ENCODE data around the gene ARHGAP44. TPM values are rescaled to one million over a fixed set of nuclear protein-coding genes. Genes with fewer than 3 reads are reported as not detected.

Gene ARHGAP44
- total and polyA plus RNA-seq, 2 donors (not counting 1 experiment from before 2014, with no cell fraction given) = 0.78 to 11.6 TPM

DNA sequence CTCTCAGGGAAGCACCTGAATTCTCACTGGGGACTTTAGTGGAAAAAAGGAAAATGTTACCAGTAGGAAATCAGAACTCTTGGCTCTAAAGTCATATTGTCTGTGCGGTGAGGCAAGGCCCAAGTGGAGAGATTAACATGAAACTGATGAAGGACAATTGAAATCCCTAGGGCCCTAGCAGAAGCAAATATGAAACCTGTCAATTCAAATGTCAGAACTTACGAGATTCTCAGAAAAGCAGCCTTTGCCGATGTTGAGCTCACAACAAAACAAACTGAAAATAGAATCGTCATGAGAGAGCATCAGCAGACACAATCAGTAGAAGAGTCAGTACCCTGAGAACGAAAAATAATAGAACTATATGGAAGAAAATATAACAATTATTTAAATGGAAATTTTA is 119.7 kb downstream of the ARHGAP44 start:
- Histone ChIP-seq H3K4me1 (ENCODE audit: control insufficient read depth in 2 of 2, insufficient read depth in 2 of 2, low read length in 2 of 2) (no peaks in the 10 kb centered on the region), H3K9me3 (ENCODE audit: control extremely low read depth in 1 of 3, control insufficient read depth in 2 of 3, insufficient read depth in 1 of 3, low read length in 2 of 3) (peaks cover 0 to 5% (median 5%) of the 10 kb centered on the region in 3 donors), H3K36me3 (replicated peaks in 1 of 2; ENCODE audit: control extremely low read depth in 1 of 2, control insufficient read depth in 1 of 2, extremely low read depth in 1 of 2, insufficient read depth in 2 of 2, low read length in 1 of 2) (no peaks in the 10 kb centered on the region), H2AFZ (ENCODE audit: insufficient read depth, low read depth, low read length, poor library complexity, severe bottlenecking) (no peak overlapping the region), H3K9ac (ENCODE audit: low read length) (no peak overlapping the region), H3K27me3 (replicated peaks in 1 of 4; ENCODE audit: control extremely low read depth in 1 of 4, control insufficient read depth in 3 of 4, insufficient read depth in 4 of 4, low read length in 3 of 4) (no peaks in the 10 kb centered on the region), H4K20me1 (ENCODE audit: control insufficient read depth, insufficient read depth, low read length, poor library complexity, severe bottlenecking) (no peaks in the 10 kb centered on the region), H3K4me2 (replicated peaks; ENCODE audit: low read depth, low read length, poor library complexity, severe bottlenecking) (no peak overlapping the region), H3K27ac (ENCODE audit: low read length in 2 of 2) (no peak overlapping the region), H3K79me2 (ENCODE audit: control insufficient read depth, insufficient read depth, low read length) (no peaks in the 10 kb centered on the region), H3K4me3 (ENCODE audit: control extremely low read depth in 1 of 5, extremely low read depth in 1 of 5, insufficient read depth in 1 of 5, low read depth in 2 of 5, low read length in 4 of 5) (no peak overlapping the region)
- peaks cover 8% of the 10 kb centered on the region for H3K9me3 Mint-ChIP-seq (ENCODE audit: insufficient read depth)
- H3K4me3 Mint-ChIP-seq = no peak overlapping the region
- H3K4me1 Mint-ChIP-seq = no peaks in the 10 kb centered on the region
- whole genome bisulfite sequencing (ENCODE audit: insufficient coverage) = 100% methylated on average over 2 of the region's 5 CpGs
- no peak for TF ChIP-seq EZH2 (IDR thresholded peaks at IDR 0.05; ENCODE audit: borderline replicate concordance, insufficient read depth, low read depth, low read length, poor library complexity, severe bottlenecking)
- TF ChIP-seq, protein P1, sequence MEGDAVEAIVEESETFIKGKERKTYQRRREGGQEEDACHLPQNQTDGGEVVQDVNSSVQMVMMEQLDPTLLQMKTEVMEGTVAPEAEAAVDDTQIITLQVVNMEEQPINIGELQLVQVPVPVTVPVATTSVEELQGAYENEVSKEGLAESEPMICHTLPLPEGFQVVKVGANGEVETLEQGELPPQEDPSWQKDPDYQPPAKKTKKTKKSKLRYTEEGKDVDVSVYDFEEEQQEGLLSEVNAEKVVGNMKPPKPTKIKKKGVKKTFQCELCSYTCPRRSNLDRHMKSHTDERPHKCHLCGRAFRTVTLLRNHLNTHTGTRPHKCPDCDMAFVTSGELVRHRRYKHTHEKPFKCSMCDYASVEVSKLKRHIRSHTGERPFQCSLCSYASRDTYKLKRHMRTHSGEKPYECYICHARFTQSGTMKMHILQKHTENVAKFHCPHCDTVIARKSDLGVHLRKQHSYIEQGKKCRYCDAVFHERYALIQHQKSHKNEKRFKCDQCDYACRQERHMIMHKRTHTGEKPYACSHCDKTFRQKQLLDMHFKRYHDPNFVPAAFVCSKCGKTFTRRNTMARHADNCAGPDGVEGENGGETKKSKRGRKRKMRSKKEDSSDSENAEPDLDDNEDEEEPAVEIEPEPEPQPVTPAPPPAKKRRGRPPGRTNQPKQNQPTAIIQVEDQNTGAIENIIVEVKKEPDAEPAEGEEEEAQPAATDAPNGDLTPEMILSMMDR (IDR thresholded peaks at IDR 0.05) = no peak
- intact Hi-C loops (cut with micrococcal nuclease) = no loop called here
- CTCF ChIA-PET = no interaction called here
- no peak overlapping the region for H3K27ac Mint-ChIP-seq
- POLR2A ChIA-PET = no interaction called here
- DNase-seq (no peak), ATAC-seq (ENCODE audit: low read depth) (no peak)
- H3K27me3 Mint-ChIP-seq = no peaks in the 10 kb centered on the region

DNA sequence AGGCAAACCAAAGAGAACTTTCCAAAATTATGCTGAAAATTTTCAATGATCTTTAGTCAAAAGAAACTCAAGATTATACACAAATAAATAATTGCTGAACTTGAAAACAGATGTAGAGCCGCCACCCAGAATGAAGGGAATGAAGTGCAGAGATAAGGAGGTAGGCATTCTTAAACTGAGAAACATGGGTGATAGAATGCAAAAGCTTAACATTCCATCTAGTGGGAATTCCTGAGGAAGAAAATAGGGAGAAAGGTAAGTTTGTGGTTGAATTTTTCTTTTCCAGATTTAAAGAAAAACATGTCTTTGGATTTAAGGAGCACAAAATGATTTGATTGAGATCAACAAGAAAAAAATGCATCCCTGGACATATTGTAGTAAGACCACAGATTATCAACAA is 120.2 kb downstream of the ARHGAP44 start:
- H3K9me3 ChIP-seq (ENCODE audit: control extremely low read depth in 1 of 3, control insufficient read depth in 2 of 3, insufficient read depth in 1 of 3, low read length in 2 of 3) = peaks cover 0 to 5% (median 5%) of the 10 kb centered on the region in 3 donors
- peaks cover 6% of the 10 kb centered on the region for H3K9me3 Mint-ChIP-seq (ENCODE audit: insufficient read depth)
- no peaks in the 10 kb centered on the region for H3K27me3 Mint-ChIP-seq
- H3K27ac ChIP-seq (ENCODE audit: low read length in 2 of 2) = no peak overlapping the region
- no peak overlapping the region for H3K4me3 Mint-ChIP-seq
- H3K36me3 ChIP-seq (replicated peaks in 1 of 2; ENCODE audit: control extremely low read depth in 1 of 2, control insufficient read depth in 1 of 2, extremely low read depth in 1 of 2, insufficient read depth in 2 of 2, low read length in 1 of 2) = no peaks in the 10 kb centered on the region
- no peak overlapping the region for H3K4me2 ChIP-seq (replicated peaks; ENCODE audit: low read depth, low read length, poor library complexity, severe bottlenecking)
- intact Hi-C loops (cut with micrococcal nuclease) = no loop called here
- ATAC-seq (ENCODE audit: low read depth) (no peak), DNase-seq (no peak)
- no peak overlapping the region for H3K4me3 ChIP-seq (ENCODE audit: control extremely low read depth in 1 of 5, extremely low read depth in 1 of 5, insufficient read depth in 1 of 5, low read depth in 2 of 5, low read length in 4 of 5)
- H2AFZ ChIP-seq (ENCODE audit: insufficient read depth, low read depth, low read length, poor library complexity, severe bottlenecking) = no peak overlapping the region
- no peaks in the 10 kb centered on the region for H3K4me1 ChIP-seq (ENCODE audit: control insufficient read depth in 2 of 2, insufficient read depth in 2 of 2, low read length in 2 of 2)
- H3K27me3 ChIP-seq (replicated peaks in 1 of 4; ENCODE audit: control extremely low read depth in 1 of 4, control insufficient read depth in 3 of 4, insufficient read depth in 4 of 4, low read length in 3 of 4) = no peaks in the 10 kb centered on the region
- H4K20me1 ChIP-seq (ENCODE audit: control insufficient read depth, insufficient read depth, low read length, poor library complexity, severe bottlenecking) = no peaks in the 10 kb centered on the region
- no peak overlapping the region for H3K9ac ChIP-seq (ENCODE audit: low read length)
- WGBS (ENCODE audit: insufficient coverage) = no CpG with 5 or more reads among the region's 1 CpG
- no peaks in the 10 kb centered on the region for H3K4me1 Mint-ChIP-seq
- H3K27ac Mint-ChIP-seq = no peak overlapping the region
- TF ChIP-seq, protein P1 (IDR thresholded peaks at IDR 0.05) = no peak
- no peak for TF ChIP-seq EZH2 (IDR thresholded peaks at IDR 0.05; ENCODE audit: borderline replicate concordance, insufficient read depth, low read depth, low read length, poor library complexity, severe bottlenecking)
- CTCF ChIA-PET = no interaction called here
- no peaks in the 10 kb centered on the region for H3K79me2 ChIP-seq (ENCODE audit: control insufficient read depth, insufficient read depth, low read length)
- POLR2A ChIA-PET = no interaction called here

Measured in B cell (primary cell).